DMS53 treated with DMSO at 0.1 percent for 48 hours (cell line): ENCODE data around the gene SYPL2.

ENCODE experiments used
- DNase-seq: peaks from one replicate; lab custom pipeline; 2025; ENCODE audit not compliant: unreplicated experiment; lab: John Stamatoyannopoulos, UW

The SYPL2 gene

GRCh38 chr1:109513110-109513710, 46.9 kb downstream of the SYPL2 start:
- no peak for DNase-seq

- no peak for DNase-seq
These were observed 48.5 kb downstream of the SYPL2 start for GRCh38 chr1:109514846-109515245.

GRCh38 chr1:109516872-109517271, 50.5 kb downstream of the SYPL2 start:
- DNase-seq = no peak

GRCh38 chr1:109517337-109517736, 51.0 kb downstream of the SYPL2 start:
- no peak for DNase-seq

GRCh38 chr1:109521002-109521951, 54.9 kb downstream of the SYPL2 start:
- no peak for DNase-seq

GRCh38 chr1:109522026-109522425, 55.7 kb downstream of the SYPL2 start:
- DNase-seq = no peak

- DNase-seq = no peak
These were observed 57.4 kb downstream of the SYPL2 start for GRCh38 chr1:109523706-109524105.

GRCh38 chr1:109527098-109527811, 60.9 kb downstream of the SYPL2 start:
- no peak for DNase-seq

GRCh38 chr1:109527846-109528695, 61.7 kb downstream of the SYPL2 start:
- DNase-seq = no peak

- DNase-seq = no peak
These were observed 62.4 kb downstream of the SYPL2 start for GRCh38 chr1:109528712-109529111.

- no peak for DNase-seq
These were observed 63.6 kb downstream of the SYPL2 start for GRCh38 chr1:109529881-109530456.

- DNase-seq = no peak
These were observed 64.2 kb downstream of the SYPL2 start for GRCh38 chr1:109530457-109531087.

GRCh38 chr1:109531380-109531779, 65.0 kb downstream of the SYPL2 start:
- DNase-seq = no peak
